Fibroblast of skin of abdomen (primary cell): ENCODE data around the gene POU2F3. TPM values are rescaled to one million over a fixed set of nuclear protein-coding genes. Genes with fewer than 3 reads are reported as not detected.

Experiments
- DNase-seq: peaks from one replicate; pipeline ENCODE4 v3.0.0-alpha.2; 2013
- polyA plus RNA-seq, 2 experiments: library from polyadenylated mRNA; unstranded; fragments of 120-200 nt; gene quantifications; one replicate each; pipeline ENCODE4 v1.2.1, GENCODE V29; 2013; ENCODE audit not compliant: insufficient read length in 2 of 2

POU2F3 gene
- polyA plus RNA-seq (2013, experiment 1 of 2; ENCODE audit: insufficient read length): not detected
- not detected for polyA plus RNA-seq (2013, experiment 2 of 2; ENCODE audit: insufficient read length)

DNA sequence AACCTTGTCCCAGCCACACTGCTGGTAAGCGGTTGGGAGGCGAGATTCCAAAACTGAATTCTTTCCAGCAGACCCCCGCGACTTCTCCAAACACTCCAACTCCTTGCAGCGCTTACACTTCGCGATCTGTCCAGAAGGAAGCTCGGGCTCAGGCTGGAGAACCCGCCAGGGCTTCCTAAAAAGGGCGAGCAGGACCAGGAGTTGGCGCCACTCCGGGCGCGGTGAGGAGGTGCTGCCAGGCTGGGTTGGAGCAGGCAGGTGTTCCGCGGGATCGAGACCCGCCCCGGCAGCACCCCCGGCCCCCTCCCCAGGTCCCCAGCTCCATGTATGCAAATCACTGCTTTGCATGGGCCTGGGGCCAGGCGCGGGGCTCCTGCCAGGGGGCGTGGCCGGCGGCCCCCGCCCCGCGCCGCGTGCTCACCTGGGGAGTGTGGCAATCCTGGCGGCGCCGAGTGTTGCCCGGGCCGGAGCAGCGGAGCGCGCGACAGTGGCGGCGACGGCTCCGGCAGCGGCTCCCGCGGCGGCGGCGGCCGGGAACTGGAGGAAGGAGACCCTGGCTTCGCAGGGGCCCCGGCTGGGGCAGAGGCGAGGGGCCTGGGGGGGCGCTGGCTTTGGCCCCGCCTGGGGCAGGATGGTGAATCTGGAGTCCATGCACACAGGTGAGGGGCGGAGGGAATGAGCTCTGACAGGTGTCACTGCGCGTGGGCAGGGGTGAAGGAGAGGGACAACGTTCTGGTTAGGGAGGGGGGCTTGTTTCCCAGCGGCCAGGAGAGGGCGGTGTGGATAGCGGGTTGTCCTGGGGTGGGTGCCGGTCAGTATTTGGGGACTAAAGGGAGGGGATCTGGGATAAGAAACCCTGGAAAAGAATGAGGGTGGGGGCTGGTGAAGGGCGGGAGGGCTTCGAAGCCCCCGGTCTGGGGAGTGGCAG, at the start of gene POU2F3:
Gene POU2F3, plus strand, starts transcription at position 428 of the 928 bp plus-strand sequence. Its CDS starts 204 bp downstream, at position 632.
- DNase-seq: no peak

GRCh38 chr11:120191058-120191457, 48.9 kb upstream of the POU2F3 start:
- DNase-seq: no peak

DNA sequence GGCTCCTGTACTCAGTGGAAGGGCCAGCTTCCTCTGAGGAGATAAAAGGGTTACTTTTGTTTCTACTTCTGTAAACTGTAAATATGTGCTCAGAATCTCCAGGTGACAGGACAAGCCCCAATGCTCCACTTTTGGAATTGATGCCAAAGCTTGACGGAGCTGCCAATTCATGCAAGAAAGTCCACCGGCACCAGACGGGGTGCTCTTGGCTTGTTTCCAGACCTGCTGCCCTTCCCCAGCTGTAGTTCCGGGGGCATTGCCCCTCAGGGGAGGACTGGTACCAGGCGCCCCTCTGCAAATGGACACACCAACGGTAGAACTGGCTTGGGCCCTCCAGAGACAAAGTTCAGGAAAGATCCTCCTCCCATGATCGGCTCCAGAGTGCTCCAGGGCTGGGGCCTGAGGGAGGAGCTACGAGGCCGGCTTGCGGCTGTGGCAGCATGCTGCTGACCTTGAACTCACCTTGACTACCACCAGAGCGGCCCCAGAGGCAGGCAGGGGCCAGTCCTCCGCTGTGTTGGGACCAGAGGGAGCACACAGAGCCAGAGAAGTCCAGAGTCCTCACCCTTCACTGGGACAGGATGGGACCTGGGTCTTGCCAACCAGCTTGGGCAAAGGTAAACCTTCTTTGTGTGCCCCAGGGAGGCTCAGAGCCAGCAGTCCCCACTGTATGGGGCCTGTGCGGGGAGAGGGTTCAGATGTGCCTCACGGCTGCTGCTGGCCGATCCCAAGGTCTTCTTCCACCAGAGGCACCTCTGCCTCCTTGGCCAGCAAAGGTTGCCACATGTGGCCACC, 46.9 kb upstream of the POU2F3 start:
- DNase-seq: no peak

GRCh38 chr11:120194166-120194565, 45.8 kb upstream of the POU2F3 start:
- DNase-seq: no peak

GRCh38 chr11:120195601-120196320, 44.2 kb upstream of the POU2F3 start:
- DNase-seq: peak; percentile 48

GRCh38 chr11:120196826-120197225, 43.1 kb upstream of the POU2F3 start:
- DNase-seq: no peak

DNA sequence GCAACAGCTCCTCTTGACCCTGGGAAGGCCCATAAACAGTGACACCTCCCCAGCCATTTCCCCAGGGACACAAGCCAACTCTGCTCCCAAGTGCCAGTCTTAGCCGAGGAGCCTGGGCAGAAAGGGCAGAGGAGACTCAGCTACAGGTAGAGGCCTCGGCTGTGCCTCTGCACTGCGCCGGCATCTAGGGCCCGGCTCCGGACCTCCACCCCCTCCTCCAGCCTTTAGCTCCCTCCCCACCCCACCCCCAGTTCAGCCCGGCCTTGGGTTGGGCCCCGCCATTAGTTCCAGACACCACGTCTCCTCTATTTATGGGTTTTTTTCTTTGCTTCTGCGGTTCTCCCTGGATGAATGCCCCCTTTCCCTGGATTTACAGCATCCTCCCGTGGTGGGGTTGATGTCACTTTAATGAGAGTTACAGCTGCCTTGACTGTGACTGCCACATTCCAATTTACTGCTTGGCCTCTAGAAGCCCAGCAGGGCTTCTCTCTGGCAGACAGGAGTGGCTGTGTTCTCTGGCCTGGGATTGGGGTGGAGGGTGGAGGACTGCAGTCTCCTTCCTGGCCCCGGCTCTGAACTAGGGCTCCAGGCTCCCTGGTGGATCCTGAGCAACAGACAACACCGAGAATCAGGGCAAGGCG, 42.6 kb upstream of the POU2F3 start:
- peak; percentile 76 for DNase-seq

GRCh38 chr11:120197977-120198376, 42.0 kb upstream of the POU2F3 start:
- no peak for DNase-seq

DNA sequence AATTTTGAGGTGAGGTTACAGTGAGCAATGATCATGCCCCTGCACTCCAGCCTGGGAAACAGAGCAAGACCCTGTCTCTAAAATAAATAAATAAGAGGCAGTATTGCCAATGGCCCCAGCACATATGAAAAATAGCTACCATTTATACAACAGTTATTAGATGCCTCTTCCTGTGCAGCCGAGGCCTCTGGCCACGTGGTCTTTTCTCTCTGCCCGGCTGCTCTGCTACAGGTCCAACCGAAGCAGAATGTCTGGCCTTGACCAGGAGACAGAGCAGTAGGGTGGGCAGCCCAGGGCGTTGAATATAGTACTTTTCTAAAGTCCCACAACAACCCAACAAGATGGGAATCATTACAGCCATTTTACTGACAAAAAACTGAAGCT, 41.5 kb upstream of the POU2F3 start:
- DNase-seq: no peak

- no peak for DNase-seq
These were observed 41.0 kb upstream of the POU2F3 start for GRCh38 chr11:120198787-120199469.

DNA sequence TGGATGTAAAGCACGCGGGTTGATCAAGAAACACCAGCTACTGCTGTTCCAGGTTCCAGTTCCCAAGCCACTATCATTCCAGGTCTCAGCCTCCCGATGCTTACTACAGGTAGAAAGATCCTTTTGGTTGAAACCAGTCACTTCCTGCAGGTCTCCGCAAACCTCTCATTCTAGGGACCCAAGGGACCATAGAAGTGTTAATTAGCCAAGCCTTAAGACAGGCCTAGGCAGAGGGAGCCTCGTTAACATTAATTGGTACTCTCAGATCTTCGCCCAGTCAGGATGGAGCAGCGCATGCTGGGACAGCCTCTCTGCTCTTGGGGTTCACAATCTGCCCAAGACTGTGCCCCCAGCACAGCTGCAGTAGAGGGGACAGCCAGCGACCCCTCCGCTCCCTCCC, 40.3 kb upstream of the POU2F3 start:
- no peak for DNase-seq

DNA sequence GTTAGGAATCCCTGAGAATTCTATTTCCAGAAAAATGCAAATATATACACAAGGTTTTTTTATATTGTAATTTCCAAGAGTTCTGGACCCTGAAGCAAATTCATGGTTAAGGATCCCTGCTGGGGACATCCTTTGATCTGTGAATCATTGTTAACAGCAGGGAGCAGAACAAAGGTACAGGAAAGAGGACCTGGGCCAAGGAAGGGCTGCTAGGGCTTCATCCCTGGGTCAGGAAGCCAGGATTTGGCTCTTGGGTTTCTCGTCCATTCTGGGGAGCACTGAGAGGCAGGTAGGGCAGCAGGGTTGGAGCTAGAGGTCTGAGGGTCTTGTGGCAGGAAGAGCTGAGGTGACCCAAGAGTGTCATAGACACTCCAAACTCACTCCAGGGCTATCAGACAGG, 39.3 kb upstream of the POU2F3 start:
- DNase-seq: no peak

DNA sequence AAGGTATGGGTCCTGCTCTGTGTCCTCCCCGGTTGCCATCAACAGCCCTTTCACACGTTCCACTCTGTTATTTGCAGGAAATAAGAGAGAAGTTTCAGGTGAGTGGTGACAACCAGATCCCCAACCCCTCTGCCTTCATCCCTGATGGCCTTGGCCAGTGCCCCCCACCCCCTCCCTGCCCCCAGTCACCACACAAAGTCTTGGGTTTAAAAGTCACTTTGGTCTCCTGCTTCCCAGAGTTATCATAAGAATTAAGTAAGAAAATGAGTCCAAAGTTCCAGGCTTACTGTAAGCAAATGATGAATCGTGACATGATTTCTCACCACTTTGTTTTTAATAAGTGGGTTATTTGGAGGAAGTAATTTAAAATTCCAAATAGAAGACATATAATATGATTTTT, 38.3 kb upstream of the POU2F3 start:
- DNase-seq: no peak

DNA sequence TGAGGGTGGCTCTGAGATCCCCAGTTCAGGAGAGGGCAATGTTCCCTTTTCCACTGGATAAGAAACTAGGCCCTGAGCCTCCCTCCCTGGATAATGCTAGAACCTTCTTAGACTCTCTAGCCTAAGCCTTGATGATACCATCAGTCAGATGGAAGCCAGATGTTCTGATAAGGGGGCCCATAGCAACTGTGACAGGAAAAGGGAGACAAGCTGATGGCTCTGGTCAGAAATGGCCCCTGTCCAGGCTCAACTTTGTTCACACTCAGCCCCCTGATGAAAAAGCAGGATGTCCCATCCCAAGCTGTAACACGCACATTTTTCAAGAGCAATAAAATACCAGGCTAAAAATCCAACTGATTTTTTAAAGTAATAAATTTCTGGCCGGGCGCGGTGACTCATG, 36.3 kb upstream of the POU2F3 start:
- DNase-seq: no peak

GRCh38 chr11:120205596-120206161, 34.3 kb upstream of the POU2F3 start:
- peak; percentile 68 for DNase-seq

GRCh38 chr11:120207512-120207911, 32.4 kb upstream of the POU2F3 start:
- DNase-seq: no peak

GRCh38 chr11:120208001-120208441, 31.9 kb upstream of the POU2F3 start:
- no peak for DNase-seq

DNA sequence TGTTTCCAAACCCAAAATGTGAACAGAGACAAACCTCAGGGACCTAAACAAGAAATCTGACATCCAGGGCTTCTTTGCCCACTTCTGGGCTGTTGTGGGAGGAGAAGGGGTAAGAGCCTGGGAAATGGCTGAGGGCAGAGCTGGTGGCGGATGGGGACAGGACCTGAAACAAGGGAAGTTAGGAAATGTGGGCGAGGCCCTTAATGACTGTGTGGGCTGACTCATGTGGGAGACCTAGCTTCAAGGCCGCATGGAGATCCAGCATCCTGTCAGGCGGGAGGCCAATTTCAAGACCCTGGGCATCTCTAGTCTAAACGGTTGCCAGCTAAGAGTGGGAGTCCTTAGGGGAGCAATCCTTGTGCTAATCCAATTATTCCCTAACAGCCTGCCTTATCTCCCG, 31.2 kb upstream of the POU2F3 start:
- peak; percentile 65 for DNase-seq

DNA sequence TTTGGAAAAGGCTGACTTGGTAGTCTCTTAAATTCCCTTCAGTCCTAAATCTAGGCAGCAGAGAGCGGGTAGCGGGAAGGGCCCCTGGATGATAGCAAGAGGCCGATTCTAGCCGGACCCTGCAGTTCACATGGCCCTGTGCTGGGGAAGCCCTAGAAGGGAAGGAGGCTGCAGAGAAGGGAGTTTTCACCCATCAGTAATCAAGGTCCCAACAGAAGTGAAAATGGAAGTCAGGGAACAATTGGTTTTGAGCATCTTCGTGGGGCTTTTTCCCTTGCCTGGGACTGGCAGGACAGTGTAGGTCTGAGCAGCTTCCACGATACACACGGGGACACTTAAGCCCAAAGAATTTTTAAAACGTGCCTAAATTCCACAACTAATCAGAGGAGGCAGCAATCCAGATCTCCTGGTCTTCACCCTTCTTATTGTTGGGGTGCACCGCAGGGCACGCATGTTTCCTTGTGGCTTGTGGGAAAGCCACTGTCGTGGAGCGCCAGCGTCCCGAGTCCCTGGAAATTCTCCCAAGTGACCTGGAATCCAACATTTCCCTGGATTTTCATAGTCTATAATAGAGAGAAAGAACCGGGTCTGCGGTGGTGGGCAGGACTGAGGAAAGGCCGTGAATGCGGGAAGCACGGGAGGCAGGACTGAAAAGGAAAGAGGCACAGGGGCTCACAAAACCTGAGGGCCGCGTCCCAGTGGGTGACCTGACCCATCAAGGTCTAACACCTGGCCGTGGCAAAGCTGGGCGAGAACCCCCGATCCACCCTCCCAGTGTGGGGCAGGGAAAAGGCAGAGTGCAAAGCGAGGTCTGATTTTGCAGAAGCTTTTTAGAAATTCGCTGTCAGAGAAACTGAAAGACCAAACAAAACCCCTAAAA, 30.0 kb upstream of the POU2F3 start:
- no peak for DNase-seq
